Ovary (tissue), 9 donors: Measurements from ENCODE around the gene CCDC175. TPM values are rescaled to one million over a fixed set of nuclear protein-coding genes. Genes with fewer than 3 reads are reported as not detected.

Experiments
- DNase-seq, 5 donors: peaks; one replicate each; pipeline ENCODE4 v3.0.0-alpha.2; 2019 to 2020
- H3K27ac ChIP-seq, 2 donors: fragments of 200-600 bp; one replicate each; pipeline versions ENCODE4 v1.5.1 to v1.8.0; 2019 to 2022
- H3K27me3 ChIP-seq: fragments of 200-600 bp; one replicate; pipeline ENCODE4 v1.8.0; 2022
- H3K36me3 ChIP-seq: fragments of 200-600 bp; sonication (generic); one replicate; pipeline ENCODE4 v1.5.1; 2019
- H3K4me1 ChIP-seq: one replicate; pipeline ENCODE4 v1.8.1; 2013; ENCODE audit warnings: mild to moderate bottlenecking, moderate library complexity; ENCODE audit not compliant: insufficient read depth
- H3K4me3 ChIP-seq: fragments of 200-600 bp; sonication (generic); one replicate; pipeline ENCODE4 v1.5.1; 2017
- H3K9me3 ChIP-seq, 2 donors: fragments of 200-600 bp in 1 of 2; sonication (generic) in 1 of 2; one replicate each; pipeline versions ENCODE4 v1.5.1 to v1.8.1; 2013 to 2019; ENCODE audit warnings: mild to moderate bottlenecking in 1 of 2, moderate library complexity in 1 of 2
- EP300 ChIP-seq: sonication (generic); formaldehyde crosslinking; IDR thresholded peaks from one replicate; pipeline ENCODE4 v1.6.1; 2017; ENCODE audit warnings: antibody characterized with exemption
- POLR2A ChIP-seq: fragments of 450-650 bp; IDR thresholded peaks from one replicate; pipeline ENCODE4 v1.6.1; 2017; ENCODE audit warnings: antibody characterized with exemption, mild to moderate bottlenecking, moderate library complexity
- WGBS, 3 donors: extraction: QIAGEN DNeasy Blood & Tissue Kit in 1 of 3; methylation state at CpG; one replicate each; pipeline versions ENCODE4 v1.1.5 to v1.1.7; 2013 to 2017; 5-methylcytosine and 5-hydroxymethylcytosine counted together
- intact Hi-C, 4 donors: fragments of 100-400 bp; cut with DNase I; formaldehyde crosslinking; loops; one replicate each; pipeline versions ENCODE4 v1.11.0 to v1.15.1; 2022 to 2023
- polyA plus RNA-seq, 2 donors: library from polyadenylated mRNA; stranded (reverse); fragments of 200-250 nt in 1 of 2; fragments of 350-450 nt in 1 of 2; fragmentation: Illumina TruSeq in 1 of 2; extraction: RNeasy Lipid Tissue Mini Kit (QIAGEN cat#74804) in 1 of 2; gene quantifications; one replicate each; pipeline ENCODE4 v1.2.3, GENCODE V29; 2013 to 2014
- total RNA-seq, 7 donors: library from RNA; depleted of rRNA in 2 of 7; stranded (reverse); fragments of >200 nt in 2 of 7; fragmentation: NEBNext Ultra II Directional in 3 of 7; extraction: Animal tissue kit (Norgen Biotek cat#: 25700) in 3 of 7; gene quantifications; one replicate each; pipeline versions ENCODE4 v1.1.0 to v1.2.4, GENCODE V29; 2016 to 2023
- TF ChIP-seq, protein P1 (sequence below), 3 donors: fragments of 450-650 bp in 2 of 3; fragments of 200-600 bp in 1 of 3; IDR thresholded peaks; one replicate each; pipeline versions ENCODE4 v1.5.1 to v1.8.0; 2016 to 2022; ENCODE audit warnings: antibody characterized with exemption in 3 of 3, mild to moderate bottlenecking in 1 of 3
- donor health status: DM: no; HTN: no; CAD: no; lungs with moderate emphysema.
- donor health status: DM: no; HTN: no; CAD: no.
- donor health status: Bipolar disorder and iron deficiency.
- donor health status: DM: yes; HTN: yes; CAD: no.
- donor health status: DM: no; HTN: no; CAD: no.
- donor health status: DM: yes; HTN: yes; CAD: no.

CCDC175 gene
- total and polyA plus RNA-seq, 9 donors = 0.34 TPM; not detected in 8

DNA sequence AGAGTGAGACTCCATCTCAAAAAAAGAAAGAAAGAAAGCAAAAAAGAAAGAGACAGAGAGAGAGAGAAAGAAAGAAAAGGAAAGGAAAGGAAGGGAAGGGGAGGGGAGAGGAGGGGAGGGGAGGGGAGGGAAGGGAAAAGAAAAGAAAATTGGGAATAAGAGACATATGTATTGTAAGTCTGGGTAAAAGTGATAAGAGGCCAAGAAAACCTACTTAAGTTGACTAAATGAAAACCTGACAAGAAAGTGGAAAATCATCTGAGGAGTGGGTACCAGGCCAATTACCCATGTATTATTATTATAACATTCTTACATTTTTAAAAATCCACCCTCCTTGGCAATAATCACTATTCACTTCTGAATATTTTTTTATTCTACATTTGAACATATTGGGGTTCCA, 46.3 kb downstream of the CCDC175 start:
- Histone ChIP-seq H3K9me3 (no peaks in the 10 kb centered on the region), H3K36me3 (no peaks in the 10 kb centered on the region), H3K4me1 (no peaks in the 10 kb centered on the region), H3K27me3 (no peaks in the 10 kb centered on the region), H3K4me3 (no peak overlapping the region), H3K27ac (no peak overlapping the region)
- no peak for DNase-seq
- TF ChIP-seq, protein P1, sequence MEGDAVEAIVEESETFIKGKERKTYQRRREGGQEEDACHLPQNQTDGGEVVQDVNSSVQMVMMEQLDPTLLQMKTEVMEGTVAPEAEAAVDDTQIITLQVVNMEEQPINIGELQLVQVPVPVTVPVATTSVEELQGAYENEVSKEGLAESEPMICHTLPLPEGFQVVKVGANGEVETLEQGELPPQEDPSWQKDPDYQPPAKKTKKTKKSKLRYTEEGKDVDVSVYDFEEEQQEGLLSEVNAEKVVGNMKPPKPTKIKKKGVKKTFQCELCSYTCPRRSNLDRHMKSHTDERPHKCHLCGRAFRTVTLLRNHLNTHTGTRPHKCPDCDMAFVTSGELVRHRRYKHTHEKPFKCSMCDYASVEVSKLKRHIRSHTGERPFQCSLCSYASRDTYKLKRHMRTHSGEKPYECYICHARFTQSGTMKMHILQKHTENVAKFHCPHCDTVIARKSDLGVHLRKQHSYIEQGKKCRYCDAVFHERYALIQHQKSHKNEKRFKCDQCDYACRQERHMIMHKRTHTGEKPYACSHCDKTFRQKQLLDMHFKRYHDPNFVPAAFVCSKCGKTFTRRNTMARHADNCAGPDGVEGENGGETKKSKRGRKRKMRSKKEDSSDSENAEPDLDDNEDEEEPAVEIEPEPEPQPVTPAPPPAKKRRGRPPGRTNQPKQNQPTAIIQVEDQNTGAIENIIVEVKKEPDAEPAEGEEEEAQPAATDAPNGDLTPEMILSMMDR (IDR thresholded peaks at IDR 0.05) = no peak
- TF ChIP-seq EP300 (no peak), POLR2A (no peak)
- intact Hi-C loops = no loop called here

GRCh38 chr14:59529189-59529588, 47.4 kb downstream of the CCDC175 start:
- intact Hi-C loops = no loop called here
- no peak for DNase-seq

DNA sequence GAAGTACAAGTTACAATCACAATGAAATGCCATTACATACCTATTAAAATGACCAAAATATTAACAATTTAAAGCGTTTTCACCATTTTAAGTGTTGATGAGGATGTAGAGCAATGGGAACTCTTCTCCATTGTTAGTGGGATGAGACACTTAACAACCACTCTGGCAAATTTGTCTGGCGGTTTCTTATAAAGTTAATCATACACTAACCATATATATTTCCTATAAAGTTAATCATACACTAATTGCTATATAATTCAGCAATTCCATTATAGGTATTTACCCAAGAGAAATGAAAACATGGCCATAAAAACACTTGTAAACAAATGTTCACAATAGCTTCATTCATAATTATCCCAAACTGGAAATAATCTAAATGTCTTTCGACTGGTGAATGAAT, 56.4 kb downstream of the CCDC175 start:
- TF ChIP-seq POLR2A (no peak), EP300 (no peak)
- TF ChIP-seq, protein P1 (IDR thresholded peaks at IDR 0.05) = no peak
- 82 to 88% (median 87%) methylated on average over 3 of the region's 3 CpGs for WGBS, 3 donors
- Histone ChIP-seq H3K36me3 (no peaks in the 10 kb centered on the region), H3K4me3 (no peak overlapping the region), H3K9me3 (no peaks in the 10 kb centered on the region), H3K27ac (no peak overlapping the region), H3K4me1 (no peaks in the 10 kb centered on the region), H3K27me3 (no peaks in the 10 kb centered on the region)
- intact Hi-C loops = no loop called here
- DNase-seq = no peak

More at GRCh38 chr14:59529189-59529588, 47.4 kb downstream of the CCDC175 start:
- Histone ChIP-seq H3K4me1 (no peaks in the 10 kb centered on the region), H3K4me3 (no peak overlapping the region), H3K27me3 (no peaks in the 10 kb centered on the region), H3K36me3 (no peaks in the 10 kb centered on the region), H3K9me3 (no peaks in the 10 kb centered on the region), H3K27ac (no peak overlapping the region)
- TF ChIP-seq, protein P1 (IDR thresholded peaks at IDR 0.05) = no peak
- TF ChIP-seq EP300 (no peak), POLR2A (no peak)
- WGBS, 3 donors = 71 to 90% (median 76%) methylated on average over 2 of the region's 2 CpGs

- no peaks in the 10 kb centered on the region for H3K27me3 ChIP-seq
- H3K4me3 ChIP-seq = no peak overlapping the region
- intact Hi-C loops = no loop called here
- H3K9me3 ChIP-seq = no peaks in the 10 kb centered on the region
- H3K27ac ChIP-seq = no peak overlapping the region
- H3K36me3 ChIP-seq = no peaks in the 10 kb centered on the region
- TF ChIP-seq, protein P1 (IDR thresholded peaks at IDR 0.05) = no peak
- TF ChIP-seq POLR2A (no peak), EP300 (no peak)
- no peaks in the 10 kb centered on the region for H3K4me1 ChIP-seq
- WGBS, 3 donors = 74 to 80% (median 79%) methylated on average over 4 of the region's 4 CpGs
- DNase-seq = no peak
These were observed 64.6 kb downstream of the CCDC175 start for GRCh38 chr14:59511916-59512575.
